ENCODE measurements around the gene PRIM1. TPM values are rescaled to one million over a fixed set of nuclear protein-coding genes. Genes with fewer than 3 reads are reported as not detected.

Gene PRIM1
- polyA plus RNA-seq, 2 of the 4 experiments (the other 2 are of a cell fraction), result 43.5 to 66.8 TPM

DNA sequence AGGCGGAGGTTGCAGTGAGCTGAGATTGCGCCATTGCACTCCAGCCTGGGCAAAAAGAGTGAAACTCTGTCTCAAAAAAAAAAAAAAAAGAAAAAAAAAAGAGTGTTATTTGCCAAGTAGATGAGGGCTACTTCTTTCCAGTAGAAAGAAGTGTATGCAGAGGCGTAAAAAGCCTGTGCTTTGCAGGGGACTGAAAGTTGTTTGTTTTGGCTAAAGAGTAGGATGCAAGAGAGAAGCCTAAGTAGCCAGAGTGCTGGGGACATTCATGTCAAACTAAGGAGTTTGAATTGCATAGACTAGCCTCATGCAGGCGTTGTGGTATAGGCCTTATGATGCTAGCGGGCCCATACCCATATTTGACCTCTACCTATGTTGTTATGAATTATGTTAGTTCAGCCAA is 20.5 kb upstream of the PRIM1 start:
- Histone ChIP-seq H3K27ac (no peak overlapping the region), H3K4me2 (no peak overlapping the region), H3K4me1 (peaks cover 7% of the 10 kb centered on the region; the same call in 1 of the 3 replicates), H3K4me3 (no peak overlapping the region), H3K9me3 (no peaks in the 10 kb centered on the region)
- FAIRE-seq (no peak), DNase-seq (ENCODE audit: low read depth in 1 of 2, low spot score in 1 of 2) (no peak), ATAC-seq (no peak)
- WGBS (ENCODE audit: missing lambda C conversion rate), result 66% methylated on average over 5 of the region's 5 CpGs
- ChIA-PET CTCF (interaction anchor here (0.7 to 1.0 kb wide), 2 partner anchors 156 to 215 kb away, joined by 3 to 4 read pairs; no protein-coding TSS in a partner anchor), POLR2A (no interaction called here)
- TF ChIP-seq FOXS1 (CRISPR knock-in tag; IDR thresholded peaks at IDR 0.05), result no peak
- TF ChIP-seq ESRRA (IDR thresholded peaks at IDR 0.05; ENCODE audit: borderline replicate concordance, low read length), result no peak
- no peak for TF ChIP-seq RFX5 (IDR thresholded peaks at IDR 0.05)
- TF ChIP-seq TFCP2L1 (CRISPR knock-in tag; IDR thresholded peaks at IDR 0.05), result no peak
- no peak for TF ChIP-seq TP53 (CRISPR knock-in tag; IDR thresholded peaks at IDR 0.05)
- no peak for TF ChIP-seq KDM1A (IDR thresholded peaks at IDR 0.05; ENCODE audit: low read depth)

DNA sequence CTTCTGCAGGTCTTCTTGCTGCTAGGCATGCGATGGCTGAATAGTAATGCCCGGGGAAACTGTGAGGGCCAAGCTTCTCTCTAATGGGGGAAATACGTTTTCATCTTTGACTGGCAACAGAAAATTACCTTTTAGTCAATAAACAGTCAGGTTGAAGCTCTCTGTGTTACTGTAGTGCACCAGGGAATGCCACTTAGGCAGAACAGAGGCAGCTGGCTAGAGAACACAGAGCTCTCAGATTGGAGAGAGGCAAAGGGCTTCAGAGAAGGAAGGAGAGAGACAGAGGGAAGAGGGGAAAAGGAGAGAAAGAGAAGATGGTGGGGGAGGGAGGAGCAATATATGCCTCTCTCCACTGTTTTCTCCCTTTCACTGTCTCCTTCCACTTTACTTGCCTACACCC is 17.7 kb upstream of the PRIM1 start:
- H3K4me1 ChIP-seq, result peaks cover 7% of the 10 kb centered on the region; the same call in 1 of the 3 replicates
- 66% methylated on average over 3 of the region's 3 CpGs for WGBS (ENCODE audit: missing lambda C conversion rate)
- ATAC-seq (peak in 1 of 2 experiments; percentile 42; a peak in 2 of 6 replicates), DNase-seq (ENCODE audit: low read depth in 1 of 2, low spot score in 1 of 2) (no peak), FAIRE-seq (no peak)
- no peak overlapping the region for H3K4me3 ChIP-seq
- H3K4me2 ChIP-seq, result no peak overlapping the region
- TF ChIP-seq MAZ (IDR thresholded peaks at IDR 0.05; ENCODE audit: borderline replicate concordance, low read depth, low read length), result no peak
- POLR2A ChIA-PET, result no interaction called here
- CTCF ChIA-PET, result interaction anchor here (2.8 kb wide), 2 partner anchors 11 to 218 kb away, joined by 9 to 12 read pairs; no protein-coding TSS in a partner anchor
- H3K9me3 ChIP-seq, result no peaks in the 10 kb centered on the region
- no peak overlapping the region for H3K27ac ChIP-seq

DNA sequence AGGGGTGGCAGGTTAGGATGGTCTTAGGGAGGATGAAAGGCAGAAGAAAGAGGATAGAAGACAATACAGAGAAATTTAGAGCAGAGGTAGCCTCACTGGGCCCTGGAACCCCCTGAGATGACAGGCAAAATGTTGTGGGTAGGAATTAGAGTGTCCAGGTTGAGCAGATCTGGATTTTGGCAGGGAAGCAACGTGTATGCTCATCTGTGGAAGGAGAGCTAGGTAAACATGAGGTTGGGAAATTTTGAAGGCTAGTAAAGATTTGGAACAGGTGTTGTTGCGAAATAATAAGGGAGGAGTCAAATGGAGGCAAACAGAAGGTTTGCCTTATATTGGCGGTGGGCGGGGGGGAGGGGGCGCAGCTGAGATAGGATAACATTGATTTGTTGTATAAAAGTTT is 16.3 kb upstream of the PRIM1 start:
- H3K4me2 ChIP-seq, result no peak overlapping the region
- TF ChIP-seq EHMT2 (IDR thresholded peaks at IDR 0.05; ENCODE audit: low read depth) (no peak), MAFK (IDR thresholded peaks at IDR 0.05; ENCODE audit: partially characterized antibody) (no peak), CEBPB (IDR thresholded peaks at IDR 0.05) (peak; percentile 59 to 68; a peak in 3 of 4 replicates)
- DNase-seq (ENCODE audit: low read depth in 1 of 2, low spot score in 1 of 2) (no peak), ATAC-seq (no peak), FAIRE-seq (no peak)
- H3K9me3 ChIP-seq, result no peaks in the 10 kb centered on the region
- ChIA-PET CTCF (interaction anchor here (0.6 to 2.8 kb wide), 7 partner anchors 9 to 311 kb away, joined by 3 to 12 read pairs (median 3); no protein-coding TSS in a partner anchor), POLR2A (no interaction called here)
- 66% methylated on average over 5 of the region's 5 CpGs for WGBS (ENCODE audit: missing lambda C conversion rate)
- H3K4me1 ChIP-seq, result peaks cover 12% of the 10 kb centered on the region; the same call in 1 of the 3 replicates
- H3K4me3 ChIP-seq, result no peak overlapping the region
- H3K27ac ChIP-seq, result no peak overlapping the region

DNA sequence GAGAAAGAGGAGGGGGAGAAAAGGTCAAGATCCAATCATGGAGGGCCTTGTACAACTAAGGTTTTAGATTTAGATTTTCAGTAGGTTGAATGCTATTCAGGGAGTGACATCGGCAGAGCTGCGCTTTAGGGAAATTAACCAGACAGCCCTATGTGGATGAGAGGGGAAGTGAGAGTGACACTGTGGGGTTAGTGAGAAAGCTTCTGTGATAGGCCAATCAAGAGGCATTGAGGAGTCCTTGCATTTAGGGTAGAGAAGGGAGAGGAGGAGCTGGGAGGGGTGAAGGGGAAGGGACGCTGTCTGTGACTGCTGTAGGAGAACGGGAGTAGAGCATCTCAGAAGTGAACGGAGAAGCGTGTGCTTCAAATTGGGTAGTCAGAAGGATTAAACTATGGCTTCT is 14.4 kb upstream of the PRIM1 start:
- no peak for DNase-seq (ENCODE audit: low read depth in 1 of 2, low spot score in 1 of 2)

More for the DNA sequence above, 14.4 kb upstream of the PRIM1 start:
- FAIRE-seq (no peak), ATAC-seq (no peak)
- H3K4me2 ChIP-seq, result no peak overlapping the region
- no peak for TF ChIP-seq ZSCAN20 (CRISPR knock-in tag; IDR thresholded peaks at IDR 0.05)
- TF ChIP-seq RAD21 (conservative IDR thresholded peaks at IDR 0.05 in 1 of 2, IDR thresholded peaks at IDR 0.05 in 1 of 2), result no peak
- TF ChIP-seq, protein P1, sequence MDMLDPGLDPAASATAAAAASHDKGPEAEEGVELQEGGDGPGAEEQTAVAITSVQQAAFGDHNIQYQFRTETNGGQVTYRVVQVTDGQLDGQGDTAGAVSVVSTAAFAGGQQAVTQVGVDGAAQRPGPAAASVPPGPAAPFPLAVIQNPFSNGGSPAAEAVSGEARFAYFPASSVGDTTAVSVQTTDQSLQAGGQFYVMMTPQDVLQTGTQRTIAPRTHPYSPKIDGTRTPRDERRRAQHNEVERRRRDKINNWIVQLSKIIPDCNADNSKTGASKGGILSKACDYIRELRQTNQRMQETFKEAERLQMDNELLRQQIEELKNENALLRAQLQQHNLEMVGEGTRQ (IDR thresholded peaks at IDR 0.05), result no peak
- TF ChIP-seq NFE2L2 (conservative IDR thresholded peaks at IDR 0.05; ENCODE audit: low read length), result no peak
- TF ChIP-seq, protein P2, sequence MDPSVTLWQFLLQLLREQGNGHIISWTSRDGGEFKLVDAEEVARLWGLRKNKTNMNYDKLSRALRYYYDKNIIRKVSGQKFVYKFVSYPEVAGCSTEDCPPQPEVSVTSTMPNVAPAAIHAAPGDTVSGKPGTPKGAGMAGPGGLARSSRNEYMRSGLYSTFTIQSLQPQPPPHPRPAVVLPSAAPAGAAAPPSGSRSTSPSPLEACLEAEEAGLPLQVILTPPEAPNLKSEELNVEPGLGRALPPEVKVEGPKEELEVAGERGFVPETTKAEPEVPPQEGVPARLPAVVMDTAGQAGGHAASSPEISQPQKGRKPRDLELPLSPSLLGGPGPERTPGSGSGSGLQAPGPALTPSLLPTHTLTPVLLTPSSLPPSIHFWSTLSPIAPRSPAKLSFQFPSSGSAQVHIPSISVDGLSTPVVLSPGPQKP (IDR thresholded peaks at IDR 0.05; ENCODE audit: low read depth, low read length), result no peak
- TF ChIP-seq HOXB5 (CRISPR knock-in tag; IDR thresholded peaks at IDR 0.05), result no peak
- no peak for TF ChIP-seq HOXB13 (CRISPR knock-in tag; IDR thresholded peaks at IDR 0.05; ENCODE audit: low read depth)
- CTCF ChIA-PET, result interaction anchor here (1.0 to 1.6 kb wide), 3 partner anchors 9 to 235 kb away, joined by 3 to 4 read pairs (median 3); no protein-coding TSS in a partner anchor
- no peaks in the 10 kb centered on the region for H3K9me3 ChIP-seq
- peaks cover 12% of the 10 kb centered on the region; the same call in 1 of the 3 replicates for H3K4me1 ChIP-seq
- no peak overlapping the region for H3K27ac ChIP-seq
- no peak overlapping the region for H3K4me3 ChIP-seq
- POLR2A ChIA-PET, result no interaction called here
- WGBS (ENCODE audit: missing lambda C conversion rate), result 92% methylated on average over 6 of the region's 6 CpGs

Data from A549 (cell line).